HepG2 (cell line): ENCODE results near the gene COLEC12. TPM values are rescaled to one million over a fixed set of nuclear protein-coding genes. Genes with fewer than 3 reads are reported as not detected.

Source experiments
- ATAC-seq: fragments of 200-7000 bp; cut with Tn5 transposase; 3 replicates; pipeline ENCODE4 v1.9.1; 2020; ENCODE audit warnings: mild to moderate bottlenecking, moderate library complexity
- BruUV-seq: library from RNA; stranded (reverse); fragments of 400-500 nt; replicated peaks from 2 replicates; lab custom pipeline; 2021; lab: Mats Ljungman, UMichigan
- CTCF ChIA-PET: fragments of 300-600 bp; formaldehyde crosslinking; extraction: SDS; loops from one replicate; lab custom pipeline; 2021; ENCODE audit warnings: low total read pairs, inconsistent platforms, low intra/inter-chr PET ratio; lab: Yijun Ruan, JAX
- POLR2A ChIA-PET: fragments of 350-600 bp; sonication (Branson Sonifier 250); formaldehyde crosslinking; loops from one replicate; lab custom pipeline; 2020; ENCODE audit warnings: antibody characterized with exemption, inconsistent platforms; lab: Yijun Ruan, JAX
- DNase-seq: peaks from one replicate; pipeline ENCODE4 v3.0.0-alpha.2; 2015; ENCODE audit warnings: low spot score
- FAIRE-seq: peaks from 3 replicates; lab custom pipeline; 2011; peaks lifted over from hg19 to GRCh38; lab: Jason Lieb, UNC
- H2AFZ ChIP-seq: one replicate; pipeline ENCODE4 v1.6.1; 2011; ENCODE audit warnings: low read length, inconsistent platforms
- H3K27ac ChIP-seq: fragments of 300-600 bp; 3 replicates; pipeline ENCODE4 v1.8.0; 2011; ENCODE audit warnings: mixed run types, mild to moderate bottlenecking, mixed read lengths, low read length, inconsistent platforms; ENCODE audit not compliant: insufficient read depth; ENCODE audit errors: extremely low read length
- H3K27me3 ChIP-seq, 2 experiments: fragments of 200-600 bp in 1 of 2; 2 replicates in 1 of 2; 3 replicates in 1 of 2; pipeline versions ENCODE4 v1.6.0 to v1.8.0; 2011; ENCODE audit warnings: low read length in 2 of 2, mild to moderate bottlenecking in 2 of 2, moderate library complexity in 2 of 2, inconsistent platforms in 1 of 2; ENCODE audit not compliant: insufficient read depth in 2 of 2, control insufficient read depth in 1 of 2
- H3K36me3 ChIP-seq, 2 experiments: fragments of 200-600 bp in 1 of 2; replicated peaks in 1 of 2; 2 replicates in 1 of 2; 3 replicates in 1 of 2; pipeline versions ENCODE4 v1.5.1 to v1.8.0; 2011; ENCODE audit warnings: low read length in 2 of 2, inconsistent platforms in 1 of 2; ENCODE audit not compliant: insufficient read depth in 2 of 2, control insufficient read depth in 1 of 2
- H3K4me1 ChIP-seq: 2 replicates; pipeline ENCODE4 v1.5.1; 2012; ENCODE audit warnings: low read length, inconsistent platforms; ENCODE audit not compliant: insufficient read depth
- H3K4me2 ChIP-seq: 2 replicates; pipeline ENCODE4 v1.6.0; 2011; ENCODE audit warnings: low read depth, low read length, inconsistent platforms
- H3K4me3 ChIP-seq, 3 experiments: fragments of 200-600 bp in 1 of 3; sonication (generic), shearing (Covaris generic) in 1 of 3; replicated peaks in 1 of 3; 2 replicates each; pipeline ENCODE4 v1.5.1; 2011 to 2016; ENCODE audit warnings: low read length in 3 of 3, inconsistent platforms in 2 of 3, low read depth in 2 of 3, mild to moderate bottlenecking in 2 of 3, control low read depth in 1 of 3, mixed read lengths in 1 of 3; ENCODE audit not compliant: insufficient read depth in 1 of 3
- H3K79me2 ChIP-seq: one replicate; pipeline ENCODE4 v1.6.1; 2011; ENCODE audit warnings: low read length, inconsistent platforms; ENCODE audit not compliant: insufficient read depth
- H3K9ac ChIP-seq: 2 replicates; pipeline ENCODE4 v1.6.0; 2011; ENCODE audit warnings: mild to moderate bottlenecking, low read depth, low read length, inconsistent platforms; ENCODE audit not compliant: insufficient read depth
- H3K9me3 ChIP-seq: 2 replicates; pipeline ENCODE4 v1.5.1; 2012; ENCODE audit warnings: mild to moderate bottlenecking, low read length
- H4K20me1 ChIP-seq: 2 replicates; pipeline ENCODE4 v1.6.0; 2011; ENCODE audit warnings: inconsistent platforms, mild to moderate bottlenecking, low read length, moderate library complexity; ENCODE audit not compliant: insufficient read depth
- CAMTA2 ChIP-seq: sonication (generic); formaldehyde crosslinking; IDR thresholded peaks from 2 replicates; pipeline ENCODE4 v1.4.0; 2020; ENCODE audit warnings: mild to moderate bottlenecking, missing genetic modification reagents, borderline replicate concordance
- FOXK1 ChIP-seq: sonication (generic); formaldehyde crosslinking; IDR thresholded peaks from 2 replicates; pipeline ENCODE4 v1.4.0; 2020; ENCODE audit warnings: low read depth, missing genetic modification reagents, borderline replicate concordance
- HES4 ChIP-seq: sonication (generic); formaldehyde crosslinking; IDR thresholded peaks from 2 replicates; pipeline ENCODE4 v1.9.0; 2021; ENCODE audit warnings: mild to moderate bottlenecking, missing genetic modification reagents, borderline replicate concordance
- ISL2 ChIP-seq: sonication (generic); formaldehyde crosslinking; IDR thresholded peaks from 2 replicates; pipeline ENCODE4 v1.5.0; 2020; ENCODE audit warnings: missing genetic modification reagents
- STAG1 ChIP-seq: sonication (generic); formaldehyde crosslinking; IDR thresholded peaks from 2 replicates; pipeline ENCODE4 v1.4.0; 2020; ENCODE audit warnings: missing genetic modification reagents
- ZNF841 ChIP-seq: sonication (generic); formaldehyde crosslinking; IDR thresholded peaks from 2 replicates; pipeline ENCODE4 v1.8.1; 2023; ENCODE audit warnings: missing genetic modification reagents, borderline replicate concordance
- WGBS: methylation state at CpG from one replicate; pipeline ENCODE4 v1.1.6; 2017; ENCODE audit warnings: low lambda C conversion rate; 5-methylcytosine and 5-hydroxymethylcytosine counted together
- in situ Hi-C: cut with HindIII; loops from 2 replicates; pipeline ENCODE4 v1.10.0; 2017; ENCODE audit warnings: low pct_unique_long_range_greater_than_20kb; ENCODE audit not compliant: extremely low pct_ligation_motif_present
- intact Hi-C: fragments of 100-400 bp; cut with micrococcal nuclease; formaldehyde crosslinking; loops from one replicate; pipeline ENCODE4 v1.10.0; 2022; ENCODE audit not compliant: unreplicated experiment
- polyA plus RNA-seq, 8 experiments: library from polyadenylated mRNA; depleted of rRNA in 3 of 8; stranded (reverse) in 7 of 8; unstranded in 1 of 8; fragments of >200 nt; fragmentation: Illumina TruSeq in 4 of 8; extraction: Trizol in 4 of 8; gene quantifications; 2 replicates each; pipeline versions ENCODE4 v1.2.1 to v1.2.3, GENCODE V29; 2011 to 2016; ENCODE audit warnings: low read depth in 4 of 8, missing spikeins in 1 of 8, mixed read lengths in 1 of 8; ENCODE audit not compliant: insufficient read depth in 1 of 8
- total RNA-seq, 5 experiments: library from RNA; depleted of rRNA; stranded (reverse); fragments of >200 nt; fragmentation: Illumina TruSeq; extraction: Trizol; gene quantifications; 2 replicates each; pipeline ENCODE4 v1.2.3, GENCODE V29; 2016; ENCODE audit warnings: low read depth in 1 of 5
- TF ChIP-seq, protein P1 (sequence below): sonication (generic); formaldehyde crosslinking; IDR thresholded peaks from 2 replicates; pipeline ENCODE4 v1.4.0; 2020; ENCODE audit warnings: missing genetic modification reagents
- TF ChIP-seq, protein P2 (sequence below): sonication (generic); formaldehyde crosslinking; IDR thresholded peaks from 2 replicates; pipeline ENCODE4 v1.5.0; 2020; ENCODE audit warnings: mild to moderate bottlenecking, missing genetic modification reagents, moderate library complexity

The COLEC12 gene
- total and polyA plus RNA-seq, 2 of the 13 experiments (the other 11 are each of a cell fraction or from before 2014, with no cell fraction given): 0.02 to 0.11 TPM

DNA sequence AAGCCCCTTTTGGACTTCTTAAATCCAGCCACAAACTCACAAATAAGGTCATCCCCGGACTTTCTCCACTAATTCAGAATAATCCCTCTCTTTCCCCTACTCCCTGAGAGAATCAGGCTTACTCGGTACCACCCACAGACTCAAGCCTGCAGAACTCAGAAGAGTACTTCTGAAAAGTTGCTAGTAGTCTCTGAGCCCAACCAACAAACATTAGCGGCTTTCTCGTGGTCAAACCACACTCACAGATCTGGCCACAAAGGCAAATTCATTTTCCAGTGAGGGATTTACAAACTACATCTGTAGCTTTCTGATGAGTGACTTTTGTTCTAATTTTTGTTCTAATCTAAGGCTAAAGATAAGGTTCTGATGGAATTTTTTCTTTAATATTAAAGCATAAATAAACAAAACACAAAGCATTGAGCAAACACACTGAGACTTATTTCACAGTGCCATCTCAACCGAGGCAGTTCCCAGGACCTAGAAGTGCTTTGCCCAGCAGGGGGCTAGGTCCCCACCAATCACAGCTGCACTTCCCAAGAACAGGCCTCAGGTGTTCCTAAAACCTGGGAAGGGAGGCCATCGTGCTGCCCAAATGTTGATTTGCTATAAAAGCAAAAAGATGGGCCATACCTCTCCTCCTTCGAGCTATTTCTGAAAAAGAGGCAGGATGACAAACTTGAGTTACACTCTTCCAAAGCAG, 110.7 kb downstream of the COLEC12 start:
- Histone ChIP-seq H3K79me2 (no peaks in the 10 kb centered on the region), H3K27ac (no peak overlapping the region), H3K36me3 (no peaks in the 10 kb centered on the region), H3K4me3 (no peak overlapping the region), H3K9me3 (no peaks in the 10 kb centered on the region), H3K4me1 (no peaks in the 10 kb centered on the region), H2AFZ (no peak overlapping the region), H4K20me1 (no peaks in the 10 kb centered on the region), H3K4me2 (no peak overlapping the region), H3K27me3 (0 out of 5 replicates have a peak, but pooled peaks cover 0 to 4% of the 10 kb centered on the region in 2 experiments), H3K9ac (no peak overlapping the region)
- ChIA-PET CTCF (no interaction called here), POLR2A (no interaction called here)
- FAIRE-seq: no peak
- intact Hi-C loops: no loop called here
- no TSS peak for BruUV-seq
- TF ChIP-seq HES4 (CRISPR knock-in tag): no peak
- no peak for TF ChIP-seq ZNF841 (CRISPR knock-in tag)
- TF ChIP-seq STAG1 (CRISPR knock-in tag): peak; percentile 41
- TF ChIP-seq ISL2 (CRISPR knock-in tag): no peak
- TF ChIP-seq, protein P1, sequence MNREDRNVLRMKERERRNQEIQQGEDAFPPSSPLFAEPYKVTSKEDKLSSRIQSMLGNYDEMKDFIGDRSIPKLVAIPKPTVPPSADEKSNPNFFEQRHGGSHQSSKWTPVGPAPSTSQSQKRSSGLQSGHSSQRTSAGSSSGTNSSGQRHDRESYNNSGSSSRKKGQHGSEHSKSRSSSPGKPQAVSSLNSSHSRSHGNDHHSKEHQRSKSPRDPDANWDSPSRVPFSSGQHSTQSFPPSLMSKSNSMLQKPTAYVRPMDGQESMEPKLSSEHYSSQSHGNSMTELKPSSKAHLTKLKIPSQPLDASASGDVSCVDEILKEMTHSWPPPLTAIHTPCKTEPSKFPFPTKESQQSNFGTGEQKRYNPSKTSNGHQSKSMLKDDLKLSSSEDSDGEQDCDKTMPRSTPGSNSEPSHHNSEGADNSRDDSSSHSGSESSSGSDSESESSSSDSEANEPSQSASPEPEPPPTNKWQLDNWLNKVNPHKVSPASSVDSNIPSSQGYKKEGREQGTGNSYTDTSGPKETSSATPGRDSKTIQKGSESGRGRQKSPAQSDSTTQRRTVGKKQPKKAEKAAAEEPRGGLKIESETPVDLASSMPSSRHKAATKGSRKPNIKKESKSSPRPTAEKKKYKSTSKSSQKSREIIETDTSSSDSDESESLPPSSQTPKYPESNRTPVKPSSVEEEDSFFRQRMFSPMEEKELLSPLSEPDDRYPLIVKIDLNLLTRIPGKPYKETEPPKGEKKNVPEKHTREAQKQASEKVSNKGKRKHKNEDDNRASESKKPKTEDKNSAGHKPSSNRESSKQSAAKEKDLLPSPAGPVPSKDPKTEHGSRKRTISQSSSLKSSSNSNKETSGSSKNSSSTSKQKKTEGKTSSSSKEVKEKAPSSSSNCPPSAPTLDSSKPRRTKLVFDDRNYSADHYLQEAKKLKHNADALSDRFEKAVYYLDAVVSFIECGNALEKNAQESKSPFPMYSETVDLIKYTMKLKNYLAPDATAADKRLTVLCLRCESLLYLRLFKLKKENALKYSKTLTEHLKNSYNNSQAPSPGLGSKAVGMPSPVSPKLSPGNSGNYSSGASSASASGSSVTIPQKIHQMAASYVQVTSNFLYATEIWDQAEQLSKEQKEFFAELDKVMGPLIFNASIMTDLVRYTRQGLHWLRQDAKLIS (CRISPR knock-in tag): no peak
- TF ChIP-seq, protein P2, sequence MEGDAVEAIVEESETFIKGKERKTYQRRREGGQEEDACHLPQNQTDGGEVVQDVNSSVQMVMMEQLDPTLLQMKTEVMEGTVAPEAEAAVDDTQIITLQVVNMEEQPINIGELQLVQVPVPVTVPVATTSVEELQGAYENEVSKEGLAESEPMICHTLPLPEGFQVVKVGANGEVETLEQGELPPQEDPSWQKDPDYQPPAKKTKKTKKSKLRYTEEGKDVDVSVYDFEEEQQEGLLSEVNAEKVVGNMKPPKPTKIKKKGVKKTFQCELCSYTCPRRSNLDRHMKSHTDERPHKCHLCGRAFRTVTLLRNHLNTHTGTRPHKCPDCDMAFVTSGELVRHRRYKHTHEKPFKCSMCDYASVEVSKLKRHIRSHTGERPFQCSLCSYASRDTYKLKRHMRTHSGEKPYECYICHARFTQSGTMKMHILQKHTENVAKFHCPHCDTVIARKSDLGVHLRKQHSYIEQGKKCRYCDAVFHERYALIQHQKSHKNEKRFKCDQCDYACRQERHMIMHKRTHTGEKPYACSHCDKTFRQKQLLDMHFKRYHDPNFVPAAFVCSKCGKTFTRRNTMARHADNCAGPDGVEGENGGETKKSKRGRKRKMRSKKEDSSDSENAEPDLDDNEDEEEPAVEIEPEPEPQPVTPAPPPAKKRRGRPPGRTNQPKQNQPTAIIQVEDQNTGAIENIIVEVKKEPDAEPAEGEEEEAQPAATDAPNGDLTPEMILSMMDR: peak; percentile 44
- no peak for TF ChIP-seq CAMTA2 (CRISPR knock-in tag)
- no peak for TF ChIP-seq FOXK1 (CRISPR knock-in tag)
- in situ Hi-C loops: no loop called here
- DNase-seq: no peak
- 43% methylated on average over 7 of the region's 7 CpGs for WGBS
- ATAC-seq: peak; percentile 72
